ENCODE results near the gene NBPF1.
"Not testable (repeated sequence)": the region's sequence is repeated elsewhere in the genome, so short reads cannot be mapped to it uniquely, and the experiment has no call there.

DNA sequence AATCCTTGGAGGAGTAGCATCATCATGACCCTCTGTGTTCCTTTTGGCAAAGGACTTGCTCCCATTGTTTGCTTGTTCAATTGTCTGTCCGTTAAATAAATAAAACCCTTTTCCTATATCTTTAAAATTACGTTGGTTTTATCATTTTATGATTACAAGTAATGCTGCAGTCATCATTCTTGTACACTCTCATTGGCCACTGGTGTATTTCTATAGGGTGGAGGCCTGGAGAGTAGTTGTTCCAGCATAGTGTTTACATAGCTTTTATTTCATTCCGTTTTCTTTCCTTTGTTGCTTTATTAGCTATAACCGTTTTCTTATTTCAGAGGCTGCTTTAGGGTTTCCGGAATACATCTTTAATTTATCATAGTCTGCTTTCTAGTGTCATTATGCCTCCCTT, 91.7 kb downstream of the NBPF1 start:
- TF ChIP-seq, protein P1, sequence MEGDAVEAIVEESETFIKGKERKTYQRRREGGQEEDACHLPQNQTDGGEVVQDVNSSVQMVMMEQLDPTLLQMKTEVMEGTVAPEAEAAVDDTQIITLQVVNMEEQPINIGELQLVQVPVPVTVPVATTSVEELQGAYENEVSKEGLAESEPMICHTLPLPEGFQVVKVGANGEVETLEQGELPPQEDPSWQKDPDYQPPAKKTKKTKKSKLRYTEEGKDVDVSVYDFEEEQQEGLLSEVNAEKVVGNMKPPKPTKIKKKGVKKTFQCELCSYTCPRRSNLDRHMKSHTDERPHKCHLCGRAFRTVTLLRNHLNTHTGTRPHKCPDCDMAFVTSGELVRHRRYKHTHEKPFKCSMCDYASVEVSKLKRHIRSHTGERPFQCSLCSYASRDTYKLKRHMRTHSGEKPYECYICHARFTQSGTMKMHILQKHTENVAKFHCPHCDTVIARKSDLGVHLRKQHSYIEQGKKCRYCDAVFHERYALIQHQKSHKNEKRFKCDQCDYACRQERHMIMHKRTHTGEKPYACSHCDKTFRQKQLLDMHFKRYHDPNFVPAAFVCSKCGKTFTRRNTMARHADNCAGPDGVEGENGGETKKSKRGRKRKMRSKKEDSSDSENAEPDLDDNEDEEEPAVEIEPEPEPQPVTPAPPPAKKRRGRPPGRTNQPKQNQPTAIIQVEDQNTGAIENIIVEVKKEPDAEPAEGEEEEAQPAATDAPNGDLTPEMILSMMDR (IDR thresholded peaks at IDR 0.05), result not testable (repeated sequence)
- TF ChIP-seq EZH2, EZH2phosphoT487 (IDR thresholded peaks at IDR 0.05): not testable (repeated sequence)

Data from neural progenitor cell (in vitro differentiated cells).